GM12892 (cell line): ENCODE measurements around the gene SEMA5B.

Experiments
- POLR2A ChIP-seq: IDR thresholded peaks from 2 replicates; pipeline ENCODE4 v1.6.1; 2011; ENCODE audit warnings: low read depth, low read length, control low read depth
- POLR2AphosphoS5 ChIP-seq: IDR thresholded peaks from 2 replicates; pipeline ENCODE4 v1.6.1; 2011; ENCODE audit warnings: low read depth, low read length, control low read depth
- TAF1 ChIP-seq: IDR thresholded peaks from 2 replicates; pipeline ENCODE4 v1.6.1; 2011; ENCODE audit warnings: low read depth, mild to moderate bottlenecking, control low read depth, low read length, borderline replicate concordance

DNA sequence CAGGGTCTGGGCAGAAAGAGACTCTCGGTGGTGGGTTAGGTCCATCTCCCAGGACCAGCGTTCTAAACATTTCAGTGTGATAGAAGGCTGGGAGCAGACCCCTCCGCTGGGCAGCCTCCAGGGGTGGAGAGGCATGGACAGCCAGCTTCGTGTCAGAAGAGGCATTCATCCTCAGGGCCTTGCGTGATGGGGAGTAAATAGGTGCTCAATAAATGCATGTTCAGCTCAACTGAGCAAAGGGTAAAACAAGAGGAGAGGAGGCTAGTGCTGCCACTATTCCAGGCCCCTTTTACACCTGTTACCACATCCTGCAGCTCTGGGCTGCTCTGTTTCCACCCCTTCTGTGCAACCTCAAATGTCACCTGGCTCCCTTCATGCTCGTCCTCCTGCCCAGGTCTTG, 49.0 kb downstream of the SEMA5B start:
- TF ChIP-seq POLR2A (no peak), POLR2AphosphoS5 (no peak), TAF1 (no peak)
